Loucy (cell line): Measurements from ENCODE around the gene SCN5A.

Source experiments
- EZH2phosphoT487 ChIP-seq: fragments of 200-600 bp; IDR thresholded peaks from 2 replicates; pipeline ENCODE4 v1.6.1; 2018; ENCODE audit warnings: antibody characterized with exemption, mild to moderate bottlenecking, moderate library complexity, borderline replicate concordance
- TF ChIP-seq, protein P1 (sequence below): fragments of 200-600 bp; sonication (generic); conservative IDR thresholded peaks from 2 replicates; pipeline ENCODE4 v1.5.1; 2014; ENCODE audit warnings: mild to moderate bottlenecking, antibody characterized with exemption, low read length

DNA sequence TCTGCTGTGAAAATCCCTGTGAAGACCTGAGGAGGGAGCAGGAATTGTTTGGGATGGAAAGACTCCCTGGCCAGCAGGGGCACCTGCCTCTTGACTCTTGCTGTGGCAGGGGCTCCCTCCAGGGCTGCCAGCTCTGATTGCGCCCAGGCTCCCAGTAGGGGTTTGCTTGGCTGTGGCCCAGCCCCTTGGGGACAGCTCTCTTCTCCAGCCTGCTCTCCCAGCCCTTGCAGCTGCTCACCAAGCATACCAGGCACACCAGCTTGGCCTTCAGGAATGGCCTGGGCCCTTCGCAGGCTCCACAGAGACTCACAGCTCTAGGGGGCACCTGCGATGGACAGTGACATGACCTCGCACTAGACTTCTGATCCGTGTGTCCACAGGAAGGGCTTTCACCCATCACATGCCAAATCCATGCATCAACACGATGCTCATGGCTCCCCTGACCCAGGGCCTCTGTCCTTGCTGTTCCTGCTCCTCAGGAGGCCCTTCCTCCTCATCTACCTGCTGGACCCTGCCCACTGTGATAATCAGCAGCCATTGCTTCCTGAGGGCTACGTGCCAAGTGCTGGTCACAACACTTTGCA is 61.8 kb downstream of the SCN5A start:
- TF ChIP-seq, protein P1, sequence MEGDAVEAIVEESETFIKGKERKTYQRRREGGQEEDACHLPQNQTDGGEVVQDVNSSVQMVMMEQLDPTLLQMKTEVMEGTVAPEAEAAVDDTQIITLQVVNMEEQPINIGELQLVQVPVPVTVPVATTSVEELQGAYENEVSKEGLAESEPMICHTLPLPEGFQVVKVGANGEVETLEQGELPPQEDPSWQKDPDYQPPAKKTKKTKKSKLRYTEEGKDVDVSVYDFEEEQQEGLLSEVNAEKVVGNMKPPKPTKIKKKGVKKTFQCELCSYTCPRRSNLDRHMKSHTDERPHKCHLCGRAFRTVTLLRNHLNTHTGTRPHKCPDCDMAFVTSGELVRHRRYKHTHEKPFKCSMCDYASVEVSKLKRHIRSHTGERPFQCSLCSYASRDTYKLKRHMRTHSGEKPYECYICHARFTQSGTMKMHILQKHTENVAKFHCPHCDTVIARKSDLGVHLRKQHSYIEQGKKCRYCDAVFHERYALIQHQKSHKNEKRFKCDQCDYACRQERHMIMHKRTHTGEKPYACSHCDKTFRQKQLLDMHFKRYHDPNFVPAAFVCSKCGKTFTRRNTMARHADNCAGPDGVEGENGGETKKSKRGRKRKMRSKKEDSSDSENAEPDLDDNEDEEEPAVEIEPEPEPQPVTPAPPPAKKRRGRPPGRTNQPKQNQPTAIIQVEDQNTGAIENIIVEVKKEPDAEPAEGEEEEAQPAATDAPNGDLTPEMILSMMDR = no peak
- TF ChIP-seq EZH2phosphoT487 = no peak
